Measurements from ENCODE around the gene DGCR6L. TPM values are rescaled to one million over a fixed set of nuclear protein-coding genes. Genes with fewer than 3 reads are reported as not detected.
"Not testable (repeated sequence)": the region's sequence is repeated elsewhere in the genome, so short reads cannot be mapped to it uniquely, and the experiment has no call there.

Gene DGCR6L
- total RNA-seq, 1 experiment from 2014 or later, result 37.4 TPM

DNA sequence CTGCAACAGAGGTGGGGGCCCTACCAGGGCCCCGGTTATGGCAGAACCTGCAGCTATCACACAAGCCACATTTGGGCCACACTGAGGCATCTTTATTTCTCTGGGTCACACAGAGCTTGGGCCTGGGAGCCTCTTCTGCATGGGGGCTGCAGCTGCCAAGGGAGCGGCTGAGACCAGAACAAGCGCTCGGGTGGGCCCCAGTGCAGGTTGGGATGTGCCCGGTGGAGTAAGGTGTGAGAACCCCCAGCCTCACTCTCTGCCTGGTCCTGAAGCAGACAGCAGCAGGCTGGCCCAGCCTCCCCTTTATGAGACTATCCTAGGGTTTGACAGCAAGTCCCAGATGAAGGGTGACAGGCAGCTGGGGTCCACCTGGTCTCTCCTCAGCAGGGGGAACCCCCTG, 5.7 kb downstream of the DGCR6L start:
- BruUV-seq (replicated peaks); H3K27me3 ChIP-seq (replicated peaks; ENCODE audit: control insufficient read depth, insufficient read depth, low read length); H3K4me3 Mint-ChIP-seq (ENCODE audit: unreplicated experiment); H3K9me3 ChIP-seq; DNase-seq; H3K27me3 Mint-ChIP-seq (ENCODE audit: insufficient read depth, unreplicated experiment); POLR2A ChIA-PET; intact Hi-C loops (cut with micrococcal nuclease; ENCODE audit: unreplicated experiment); H3K9me3 Mint-ChIP-seq (ENCODE audit: unreplicated experiment); H3K27ac Mint-ChIP-seq (ENCODE audit: unreplicated experiment); H3K4me3 ChIP-seq (ENCODE audit: low read depth, low read length); CTCF ChIA-PET; H3K36me3 ChIP-seq (ENCODE audit: control insufficient read depth, insufficient read depth, low read length); H3K36me3 Mint-ChIP-seq (ENCODE audit: insufficient read depth, unreplicated experiment); H3K4me1 ChIP-seq; H3K4me1 Mint-ChIP-seq (ENCODE audit: low read depth, unreplicated experiment): not testable (repeated sequence)

DNA sequence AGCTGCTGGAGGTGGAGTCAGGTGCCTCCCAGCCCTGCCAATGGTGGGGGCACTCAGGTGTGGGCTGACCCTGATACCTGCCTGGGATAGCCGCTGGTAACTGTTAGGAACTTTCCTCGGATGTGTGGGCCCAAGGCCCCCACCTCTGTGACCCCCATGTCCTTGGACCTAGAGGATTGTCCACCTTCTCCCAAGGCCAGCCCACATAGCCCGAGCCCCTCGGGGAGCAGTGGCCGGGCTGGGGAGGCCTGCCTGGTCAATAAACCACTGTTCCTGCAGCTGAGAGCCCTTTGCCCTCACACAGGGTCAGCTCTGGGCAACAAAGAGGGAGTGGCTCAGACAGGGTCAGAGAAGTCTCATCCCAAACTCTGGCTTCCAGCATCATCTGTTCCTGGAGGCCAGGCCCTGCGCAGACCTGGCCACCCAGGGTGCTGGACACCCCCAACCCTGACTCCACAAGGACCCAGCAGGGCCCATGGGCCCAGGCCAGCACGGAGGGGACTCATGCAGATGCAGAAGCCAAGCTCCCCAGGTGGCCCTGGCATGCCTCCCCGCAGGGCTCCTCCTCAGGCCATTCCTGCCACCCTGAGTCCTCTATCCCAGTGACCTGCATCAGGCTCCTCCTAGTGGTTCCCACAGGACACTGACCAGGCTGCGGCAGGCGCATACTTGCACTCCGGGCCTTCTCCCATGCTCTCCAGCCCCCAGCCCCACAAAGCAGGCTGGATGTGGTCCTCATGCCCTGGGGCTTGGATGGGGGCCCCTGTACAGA, 6.4 kb downstream of the DGCR6L start:
- H3K4me1 Mint-ChIP-seq (ENCODE audit: low read depth, unreplicated experiment); DNase-seq; H3K4me3 ChIP-seq (ENCODE audit: low read depth, low read length); H3K9me3 Mint-ChIP-seq (ENCODE audit: unreplicated experiment); H3K27me3 Mint-ChIP-seq (ENCODE audit: insufficient read depth, unreplicated experiment); H3K4me1 ChIP-seq; intact Hi-C loops (cut with micrococcal nuclease; ENCODE audit: unreplicated experiment); H3K27ac Mint-ChIP-seq (ENCODE audit: unreplicated experiment); H3K4me3 Mint-ChIP-seq (ENCODE audit: unreplicated experiment); H3K36me3 Mint-ChIP-seq (ENCODE audit: insufficient read depth, unreplicated experiment); H3K36me3 ChIP-seq (ENCODE audit: control insufficient read depth, insufficient read depth, low read length); H3K9me3 ChIP-seq; POLR2A ChIA-PET; BruUV-seq (replicated peaks); CTCF ChIA-PET; H3K27me3 ChIP-seq (replicated peaks; ENCODE audit: control insufficient read depth, insufficient read depth, low read length): not testable (repeated sequence)

DNA sequence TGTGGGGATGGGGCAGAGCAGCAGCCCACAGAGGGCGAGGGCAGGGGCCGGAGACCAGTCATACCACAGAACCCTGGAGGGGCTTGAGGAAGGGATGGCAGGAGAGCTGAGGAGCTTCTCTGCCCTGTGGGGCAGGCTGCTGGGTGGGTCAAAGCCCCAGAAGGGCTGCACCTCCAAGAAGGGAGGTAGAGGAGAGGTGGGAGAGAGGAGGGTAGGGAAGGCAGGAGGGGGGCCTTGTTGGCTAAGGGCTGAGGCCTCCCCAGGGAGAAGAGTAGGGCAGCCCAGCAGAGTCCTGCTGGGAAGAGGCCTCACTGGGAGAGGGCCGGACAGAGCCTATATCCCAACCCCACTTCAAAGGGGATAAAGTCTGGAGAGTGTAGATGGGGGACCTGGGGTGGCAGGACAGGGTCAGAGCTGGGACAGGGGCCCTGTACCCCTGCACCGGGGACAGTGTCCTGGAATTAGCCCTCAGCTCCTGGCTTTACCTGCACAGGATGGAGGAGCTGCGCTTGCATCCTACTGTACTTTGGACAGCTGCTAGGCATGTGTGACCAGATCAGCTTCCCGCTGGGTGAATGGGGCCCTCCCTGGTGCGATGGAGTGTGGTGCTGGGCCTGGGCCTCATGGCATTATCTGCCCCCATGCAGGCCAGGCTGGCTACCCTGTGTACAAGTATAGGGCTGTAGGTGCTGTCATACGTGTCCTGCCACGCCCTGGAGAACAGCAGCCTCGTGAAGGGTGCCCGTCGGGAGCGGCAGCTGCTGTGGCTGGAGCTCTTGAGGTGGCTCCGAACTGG, 7.3 kb downstream of the DGCR6L start:
- no peak for DNase-seq
- Mint-ChIP-seq H3K4me1 (ENCODE audit: low read depth, unreplicated experiment) (no peaks in the 10 kb centered on the region), H3K27me3 (ENCODE audit: insufficient read depth, unreplicated experiment) (peaks cover 2% of the 10 kb centered on the region), H3K36me3 (ENCODE audit: insufficient read depth, unreplicated experiment) (peaks cover 5% of the 10 kb centered on the region), H3K9me3 (ENCODE audit: unreplicated experiment) (no peaks in the 10 kb centered on the region), H3K4me3 (ENCODE audit: unreplicated experiment) (no peak overlapping the region), H3K27ac (ENCODE audit: unreplicated experiment) (no peak overlapping the region)
- ChIA-PET POLR2A (no interaction called here), CTCF (no interaction called here)
- TF ChIP-seq, protein P1, sequence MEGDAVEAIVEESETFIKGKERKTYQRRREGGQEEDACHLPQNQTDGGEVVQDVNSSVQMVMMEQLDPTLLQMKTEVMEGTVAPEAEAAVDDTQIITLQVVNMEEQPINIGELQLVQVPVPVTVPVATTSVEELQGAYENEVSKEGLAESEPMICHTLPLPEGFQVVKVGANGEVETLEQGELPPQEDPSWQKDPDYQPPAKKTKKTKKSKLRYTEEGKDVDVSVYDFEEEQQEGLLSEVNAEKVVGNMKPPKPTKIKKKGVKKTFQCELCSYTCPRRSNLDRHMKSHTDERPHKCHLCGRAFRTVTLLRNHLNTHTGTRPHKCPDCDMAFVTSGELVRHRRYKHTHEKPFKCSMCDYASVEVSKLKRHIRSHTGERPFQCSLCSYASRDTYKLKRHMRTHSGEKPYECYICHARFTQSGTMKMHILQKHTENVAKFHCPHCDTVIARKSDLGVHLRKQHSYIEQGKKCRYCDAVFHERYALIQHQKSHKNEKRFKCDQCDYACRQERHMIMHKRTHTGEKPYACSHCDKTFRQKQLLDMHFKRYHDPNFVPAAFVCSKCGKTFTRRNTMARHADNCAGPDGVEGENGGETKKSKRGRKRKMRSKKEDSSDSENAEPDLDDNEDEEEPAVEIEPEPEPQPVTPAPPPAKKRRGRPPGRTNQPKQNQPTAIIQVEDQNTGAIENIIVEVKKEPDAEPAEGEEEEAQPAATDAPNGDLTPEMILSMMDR (IDR thresholded peaks at IDR 0.05; ENCODE audit: insufficient read depth in 1 of 2, low read depth in 1 of 2, low read length in 1 of 2, severe bottlenecking in 1 of 2, unreplicated experiment in 1 of 2), result no peak
- Histone ChIP-seq H3K27me3 (replicated peaks; ENCODE audit: control insufficient read depth, insufficient read depth, low read length) (no peaks in the 10 kb centered on the region), H3K4me1 (no peaks in the 10 kb centered on the region), H3K9me3 (no peaks in the 10 kb centered on the region), H3K4me3 (ENCODE audit: low read depth, low read length) (no peak overlapping the region), H3K36me3 (ENCODE audit: control insufficient read depth, insufficient read depth, low read length) (no peaks in the 10 kb centered on the region; the same call in 1 of the 2 replicates)
- intact Hi-C loops (cut with micrococcal nuclease; ENCODE audit: unreplicated experiment), result no loop called here
- no TSS peak for BruUV-seq (replicated peaks)

DNA sequence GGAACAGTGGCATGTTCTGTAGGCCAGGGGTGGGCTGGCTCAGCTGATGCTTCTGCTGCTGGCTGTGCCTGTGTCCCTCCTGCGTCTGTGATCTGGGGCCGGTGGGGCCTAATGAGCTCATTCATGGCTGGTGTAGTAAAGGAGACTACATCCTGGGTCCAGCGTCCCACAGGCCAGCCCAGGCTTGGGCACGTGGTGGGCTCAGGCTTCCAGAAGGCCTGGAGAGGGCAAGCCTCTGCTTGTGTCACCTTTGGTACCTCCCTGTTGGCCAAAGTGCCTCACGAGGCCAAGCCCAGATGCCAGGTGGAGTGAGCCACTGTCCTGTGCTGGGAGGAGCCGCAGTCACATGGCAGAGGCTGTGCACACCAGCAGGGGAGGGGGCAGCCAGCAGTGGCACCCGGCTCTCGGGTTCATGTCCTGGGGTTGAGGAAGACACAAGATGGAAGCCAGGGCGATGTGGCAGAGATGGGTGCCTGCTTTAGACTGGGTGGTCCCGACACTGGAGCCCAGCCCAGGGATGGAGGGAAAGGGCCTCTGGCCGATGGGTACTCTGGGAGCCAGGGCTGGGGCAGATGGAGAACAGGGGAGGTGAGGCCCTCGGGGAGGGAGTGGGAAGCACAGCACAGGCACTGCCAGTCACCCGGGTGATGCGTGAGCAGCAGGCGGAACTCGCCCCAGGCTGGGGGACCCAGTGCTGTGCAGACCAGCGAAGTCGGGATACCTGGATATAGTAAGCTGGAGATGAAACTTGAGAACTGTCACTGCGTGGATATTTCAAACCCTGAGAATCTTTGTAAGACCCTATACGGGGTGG, 8.4 kb downstream of the DGCR6L start:
- POLR2A ChIA-PET, result interaction anchor here (1.5 kb wide), 1 partner anchor 8 kb away, joined by 4 read pairs; the partner anchor contains the start of gene DGCR6L

DNA sequence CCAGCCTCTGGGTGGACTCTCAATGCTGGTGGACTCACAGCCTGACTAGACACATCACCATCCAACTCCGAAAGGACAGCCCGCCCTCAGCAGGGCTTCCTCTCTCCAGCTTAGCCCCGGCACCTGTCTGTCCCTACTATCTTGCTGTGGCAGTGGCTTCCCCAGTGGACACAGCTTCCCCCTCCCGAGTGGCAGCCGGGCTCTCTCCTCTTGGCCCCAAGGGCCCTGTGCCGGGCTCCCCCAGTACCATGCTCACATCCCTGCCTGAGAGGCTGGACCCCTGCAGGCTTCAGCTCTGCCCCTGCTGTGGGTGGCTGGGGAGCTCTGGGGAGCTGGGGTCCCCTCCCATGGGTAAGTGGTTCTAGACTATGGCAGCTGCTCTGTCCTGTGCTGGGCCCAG, 9.1 kb downstream of the DGCR6L start:
- BruUV-seq (replicated peaks); H3K9me3 ChIP-seq; H3K27me3 ChIP-seq (replicated peaks; ENCODE audit: control insufficient read depth, insufficient read depth, low read length); H3K4me1 ChIP-seq; CTCF ChIA-PET; H3K9me3 Mint-ChIP-seq (ENCODE audit: unreplicated experiment); H3K4me3 ChIP-seq (ENCODE audit: low read depth, low read length); DNase-seq; H3K36me3 Mint-ChIP-seq (ENCODE audit: insufficient read depth, unreplicated experiment); H3K27ac Mint-ChIP-seq (ENCODE audit: unreplicated experiment); H3K36me3 ChIP-seq (ENCODE audit: control insufficient read depth, insufficient read depth, low read length); H3K4me3 Mint-ChIP-seq (ENCODE audit: unreplicated experiment); H3K4me1 Mint-ChIP-seq (ENCODE audit: low read depth, unreplicated experiment); H3K27me3 Mint-ChIP-seq (ENCODE audit: insufficient read depth, unreplicated experiment); intact Hi-C loops (cut with micrococcal nuclease; ENCODE audit: unreplicated experiment): not testable (repeated sequence)
- POLR2A ChIA-PET, result interaction anchor here (1.5 kb wide), 1 partner anchor 9 kb away, joined by 4 read pairs; the partner anchor contains the start of gene DGCR6L

More for the DNA sequence above, 8.4 kb downstream of the DGCR6L start:
- DNase-seq; CTCF ChIA-PET; BruUV-seq (replicated peaks); H3K36me3 Mint-ChIP-seq (ENCODE audit: insufficient read depth, unreplicated experiment); H3K27me3 Mint-ChIP-seq (ENCODE audit: insufficient read depth, unreplicated experiment); H3K36me3 ChIP-seq (ENCODE audit: control insufficient read depth, insufficient read depth, low read length); H3K4me3 ChIP-seq (ENCODE audit: low read depth, low read length); H3K4me1 ChIP-seq; H3K27me3 ChIP-seq (replicated peaks; ENCODE audit: control insufficient read depth, insufficient read depth, low read length); H3K9me3 ChIP-seq; H3K9me3 Mint-ChIP-seq (ENCODE audit: unreplicated experiment); H3K27ac Mint-ChIP-seq (ENCODE audit: unreplicated experiment); intact Hi-C loops (cut with micrococcal nuclease; ENCODE audit: unreplicated experiment); H3K4me3 Mint-ChIP-seq (ENCODE audit: unreplicated experiment); H3K4me1 Mint-ChIP-seq (ENCODE audit: low read depth, unreplicated experiment): not testable (repeated sequence)

DNA sequence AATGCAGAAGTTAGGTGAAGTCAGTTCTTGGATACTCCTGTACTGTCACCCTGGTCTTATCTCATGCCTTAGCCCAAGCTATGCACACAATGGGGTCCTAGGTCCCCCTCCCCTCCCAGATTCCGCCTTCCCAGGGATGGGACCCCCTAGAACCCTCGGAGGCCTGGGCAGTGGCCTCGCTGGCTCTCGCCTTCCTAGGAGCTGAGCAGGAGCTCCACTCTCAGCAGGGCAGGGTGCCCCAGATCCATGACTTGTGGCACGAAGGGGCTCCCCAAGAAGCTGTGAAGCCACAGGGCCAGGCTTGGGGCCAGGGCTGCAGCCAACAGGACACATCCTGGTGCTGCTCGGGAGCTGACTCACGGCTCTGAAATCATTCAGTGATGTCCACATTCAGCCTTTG, 9.7 kb downstream of the DGCR6L start:
- H3K36me3 ChIP-seq (ENCODE audit: control insufficient read depth, insufficient read depth, low read length); H3K4me1 ChIP-seq; H3K27me3 Mint-ChIP-seq (ENCODE audit: insufficient read depth, unreplicated experiment); H3K4me1 Mint-ChIP-seq (ENCODE audit: low read depth, unreplicated experiment); H3K4me3 Mint-ChIP-seq (ENCODE audit: unreplicated experiment); DNase-seq; H3K27ac Mint-ChIP-seq (ENCODE audit: unreplicated experiment); intact Hi-C loops (cut with micrococcal nuclease; ENCODE audit: unreplicated experiment); H3K4me3 ChIP-seq (ENCODE audit: low read depth, low read length); CTCF ChIA-PET; H3K9me3 ChIP-seq; H3K9me3 Mint-ChIP-seq (ENCODE audit: unreplicated experiment); H3K27me3 ChIP-seq (replicated peaks; ENCODE audit: control insufficient read depth, insufficient read depth, low read length); H3K36me3 Mint-ChIP-seq (ENCODE audit: insufficient read depth, unreplicated experiment); BruUV-seq (replicated peaks): not testable (repeated sequence)
- POLR2A ChIA-PET, result interaction anchor here (1.5 kb wide), 1 partner anchor 10 kb away, joined by 4 read pairs; the partner anchor contains the start of gene DGCR6L
